Hepatocyte (in vitro differentiated cells): Measurements from ENCODE around the gene PNMA1.

Source experiments
- EZH2 ChIP-seq: fragments of 200-600 bp; sonication (generic); IDR thresholded peaks from 2 replicates; pipeline ENCODE4 v1.6.1; 2016; ENCODE audit warnings: antibody characterized with exemption, mild to moderate bottlenecking, borderline replicate concordance
- EZH2phosphoT487 ChIP-seq: fragments of 200-600 bp; sonication (generic); IDR thresholded peaks from one replicate; pipeline ENCODE4 v1.6.1; 2018; ENCODE audit warnings: antibody characterized with exemption, mild to moderate bottlenecking, low read depth, moderate library complexity; ENCODE audit not compliant: unreplicated experiment, severe bottlenecking
- TF ChIP-seq, protein P1 (sequence below): fragments of 200-600 bp; sonication (generic); IDR thresholded peaks from 2 replicates; pipeline ENCODE4 v1.5.1; 2016; ENCODE audit warnings: antibody characterized with exemption, mild to moderate bottlenecking; ENCODE audit not compliant: poor library complexity

DNA sequence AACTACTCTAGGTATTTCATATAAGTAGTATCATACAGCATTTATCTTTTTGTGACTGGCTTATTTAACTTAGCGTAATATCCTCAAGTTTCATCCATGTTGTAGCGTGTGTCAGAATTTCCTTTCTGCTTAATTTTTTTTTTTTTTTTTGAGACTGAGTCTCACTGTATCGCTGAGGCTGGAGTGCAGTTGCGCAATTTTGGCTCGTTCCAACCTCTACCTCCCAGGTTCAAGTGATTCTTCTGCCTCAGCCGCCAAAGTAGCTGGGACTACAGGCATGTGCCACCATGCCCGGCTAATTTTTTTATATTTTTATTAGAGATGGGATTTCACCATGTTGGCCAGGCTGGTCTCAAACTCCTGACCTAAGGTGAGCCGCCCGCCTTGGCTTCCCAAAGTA is 28.9 kb downstream of the PNMA1 start:
- TF ChIP-seq EZH2phosphoT487 (no peak), EZH2 (no peak)
- TF ChIP-seq, protein P1, sequence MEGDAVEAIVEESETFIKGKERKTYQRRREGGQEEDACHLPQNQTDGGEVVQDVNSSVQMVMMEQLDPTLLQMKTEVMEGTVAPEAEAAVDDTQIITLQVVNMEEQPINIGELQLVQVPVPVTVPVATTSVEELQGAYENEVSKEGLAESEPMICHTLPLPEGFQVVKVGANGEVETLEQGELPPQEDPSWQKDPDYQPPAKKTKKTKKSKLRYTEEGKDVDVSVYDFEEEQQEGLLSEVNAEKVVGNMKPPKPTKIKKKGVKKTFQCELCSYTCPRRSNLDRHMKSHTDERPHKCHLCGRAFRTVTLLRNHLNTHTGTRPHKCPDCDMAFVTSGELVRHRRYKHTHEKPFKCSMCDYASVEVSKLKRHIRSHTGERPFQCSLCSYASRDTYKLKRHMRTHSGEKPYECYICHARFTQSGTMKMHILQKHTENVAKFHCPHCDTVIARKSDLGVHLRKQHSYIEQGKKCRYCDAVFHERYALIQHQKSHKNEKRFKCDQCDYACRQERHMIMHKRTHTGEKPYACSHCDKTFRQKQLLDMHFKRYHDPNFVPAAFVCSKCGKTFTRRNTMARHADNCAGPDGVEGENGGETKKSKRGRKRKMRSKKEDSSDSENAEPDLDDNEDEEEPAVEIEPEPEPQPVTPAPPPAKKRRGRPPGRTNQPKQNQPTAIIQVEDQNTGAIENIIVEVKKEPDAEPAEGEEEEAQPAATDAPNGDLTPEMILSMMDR = no peak
